T-cell (primary cell): ENCODE results near the gene TIAM2. TPM values are rescaled to one million over a fixed set of nuclear protein-coding genes. Genes with fewer than 3 reads are reported as not detected.
A peak's percentile ranks its signal among the peaks of the same experiment; 100 is the strongest.

Source experiments
- ATAC-seq, 4 experiments: fragments of 200-7000 bp in 3 of 4; fragments of 150-1000 bp in 1 of 4; cut with Tn5 transposase; replicated peaks in 1 of 4; 1 replicate in 3 of 4; 2 replicates in 1 of 4; pipeline ENCODE4 v1.10.0; 2021; ENCODE audit warnings: moderate library complexity in 3 of 4, mild to moderate bottlenecking in 2 of 4, moderate number of reproducible peaks in 1 of 4
- CTCF ChIA-PET, 2 donors: fragments of 300-600 bp; sonication (Branson Sonifier 250); formaldehyde crosslinking; loops; one replicate each; lab custom pipeline; 2022; ENCODE audit warnings: antibody characterized with exemption in 2 of 2; lab: Charles Lee
- POLR2A ChIA-PET, 2 donors: fragments of 300-600 bp; sonication (Branson Sonifier 250); formaldehyde crosslinking; loops; one replicate each; lab custom pipeline; 2022; ENCODE audit warnings: antibody characterized with exemption in 2 of 2; lab: Charles Lee
- DNase-seq, 35 experiments: peaks; one replicate each; pipeline versions ENCODE4 v3.0.0 to v3.0.0-alpha.2; 2013 to 2023
- H3K27ac ChIP-seq: one replicate; pipeline ENCODE4 v1.5.1; 2013; ENCODE audit warnings: low read length
- H3K27me3 ChIP-seq, 2 experiments: replicated peaks in 1 of 2; 1 replicate in 1 of 2; 2 replicates in 1 of 2; pipeline versions ENCODE4 v1.6.1 to v1.7.0; 2013; ENCODE audit warnings: low read length in 1 of 2, mixed read lengths in 1 of 2; ENCODE audit not compliant: control insufficient read depth in 2 of 2, insufficient read depth in 2 of 2; ENCODE audit errors: extremely low read depth in 1 of 2
- H3K36me3 ChIP-seq, 2 donors: 1 replicate in 1 of 2; 2 replicates in 1 of 2; pipeline versions ENCODE4 v1.6.1 to v1.7.0; 2013; ENCODE audit warnings: low read length in 1 of 2; ENCODE audit not compliant: control insufficient read depth in 2 of 2, insufficient read depth in 1 of 2; ENCODE audit errors: extremely low read depth in 1 of 2
- H3K4me1 ChIP-seq, 2 experiments: 1 replicate in 1 of 2; 2 replicates in 1 of 2; pipeline versions ENCODE4 v1.6.1 to v1.7.0; 2013; ENCODE audit warnings: low read length in 2 of 2, mixed read lengths in 1 of 2; ENCODE audit not compliant: insufficient read depth in 2 of 2, control insufficient read depth in 1 of 2; ENCODE audit errors: extremely low read depth in 1 of 2
- H3K4me3 ChIP-seq, 2 donors: 1 replicate in 1 of 2; 2 replicates in 1 of 2; pipeline versions ENCODE4 v1.5.1 to v1.7.0; 2013; ENCODE audit warnings: mild to moderate bottlenecking in 2 of 2, low read length in 1 of 2, moderate library complexity in 1 of 2; ENCODE audit not compliant: control insufficient read depth in 1 of 2; ENCODE audit errors: extremely low read depth in 1 of 2
- H3K9me3 ChIP-seq: 2 replicates; pipeline ENCODE4 v1.7.0; 2013
- H3K27ac Mint-ChIP-seq, 2 donors: one replicate each; pipeline ENCODE4 v1.8.0; 2020 to 2021; ENCODE audit warnings: mild to moderate bottlenecking in 2 of 2, mixed read lengths in 2 of 2
- H3K27me3 Mint-ChIP-seq, 2 donors: one replicate each; pipeline ENCODE4 v1.8.0; 2021 to 2022; ENCODE audit warnings: mixed read lengths in 2 of 2
- H3K36me3 Mint-ChIP-seq: one replicate; pipeline ENCODE4 v1.8.0; 2021; ENCODE audit warnings: mixed read lengths
- H3K4me1 Mint-ChIP-seq, 3 donors: one replicate each; pipeline ENCODE4 v1.8.0; 2020 to 2022; ENCODE audit warnings: mixed read lengths in 3 of 3, mild to moderate bottlenecking in 1 of 3
- H3K4me3 Mint-ChIP-seq, 3 donors: one replicate each; pipeline ENCODE4 v1.8.0; 2020 to 2022; ENCODE audit warnings: mild to moderate bottlenecking in 3 of 3, mixed read lengths in 3 of 3, moderate library complexity in 3 of 3
- H3K9me3 Mint-ChIP-seq, 3 donors: one replicate each; pipeline ENCODE4 v1.8.0; 2020 to 2022; ENCODE audit warnings: mixed read lengths in 3 of 3
- WGBS: methylation state at CpG from one replicate; pipeline ENCODE4 v1.1.5; 2013; ENCODE audit warnings: missing lambda C conversion rate; ENCODE audit not compliant: insufficient coverage; 5-methylcytosine and 5-hydroxymethylcytosine counted together
- total RNA-seq, 35 experiments: library from RNA in 6 of 35; stranded (reverse) in 6 of 35; fragments of 120-200 nt in 1 of 35; gene quantifications; one replicate each; pipeline versions ENCODE4 v1.2.1 to v1.2.4 and lab custom pipeline; 2013 to 2026

TIAM2 gene
- total RNA-seq, result 1 to 10 TPM; 4.6 to 7.1 (median 6.8) TPM
- total RNA-seq (2013), result 5.3 TPM
- total RNA-seq (lab: John Stamatoyannopoulos, UW), result 2.1 to 106 (median 6.3) reads per million in 29 experiments

DNA sequence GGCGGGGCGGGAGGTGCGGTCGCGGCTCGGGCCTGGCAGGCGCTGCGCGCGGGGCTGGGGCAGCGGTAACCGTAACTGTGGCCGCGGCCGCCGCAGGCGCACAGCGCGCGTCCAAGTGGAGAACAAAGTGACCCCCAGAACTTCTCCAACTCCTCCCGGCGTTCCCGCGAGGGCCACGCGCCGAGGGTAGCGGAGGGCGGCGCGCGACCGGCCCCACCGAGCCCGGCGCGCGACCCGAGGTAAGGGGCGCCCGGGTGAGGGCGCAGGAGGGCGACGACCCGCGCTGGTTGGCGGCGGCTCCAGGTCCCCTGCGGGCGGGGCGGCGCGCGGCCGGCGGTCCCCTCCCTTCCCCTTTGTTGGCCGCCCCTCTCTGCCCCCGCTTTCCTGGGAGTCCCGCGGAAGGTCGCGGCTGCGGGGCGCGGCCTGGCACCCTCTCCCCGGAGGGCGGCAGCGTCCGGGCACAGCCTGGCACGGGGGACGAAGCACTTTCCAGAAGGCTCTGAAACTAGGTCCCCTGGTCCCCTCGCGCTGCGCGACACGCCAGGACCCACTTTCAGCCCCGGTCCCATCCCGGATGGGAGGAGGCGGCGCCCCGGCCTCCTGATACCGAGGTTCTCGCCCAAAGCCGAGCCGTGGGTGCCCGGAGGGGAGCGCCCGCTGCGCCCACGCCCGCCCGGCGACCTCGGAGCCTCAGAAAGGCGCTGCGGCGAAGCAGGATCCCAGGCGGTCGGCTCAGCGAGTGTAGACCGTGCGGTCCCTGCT is at the start of gene TIAM2:
Gene TIAM2, plus strand, starts transcription at position 62 of the 762 bp plus-strand sequence. CDS start 133,909 bp downstream, outside the sequence.
- H3K4me1 Mint-ChIP-seq, result peaks cover 0 to 14% (median 9%) of the 10 kb centered on the region in 3 donors
- H3K27ac ChIP-seq, result no peak within 1 kb of the TSS
- H3K27ac Mint-ChIP-seq, result no peak within 1 kb of the TSS
- ChIA-PET CTCF (interaction anchor here in 1 of 2 donors (0.7 kb wide), 1 partner anchor 125 kb away, joined by 3 read pairs; no protein-coding TSS in a partner anchor), POLR2A (no interaction called here)
- peak within 1 kb of the TSS in 1 of 2 donors; percentile 69 for H3K4me3 ChIP-seq
- H3K4me3 Mint-ChIP-seq, result peak within 1 kb of the TSS; percentile 41 to 51 (median 47)
- ATAC-seq (peak in 1 of 4 experiments; percentile 38), DNase-seq (no peak)
- no peaks in the 10 kb centered on the region for H3K36me3 ChIP-seq
- no peaks in the 10 kb centered on the region for H3K9me3 ChIP-seq
- peaks cover 14 to 36% of the 10 kb centered on the region in 2 donors for H3K27me3 Mint-ChIP-seq
- peaks cover 0 to 6% of the 10 kb centered on the region in 2 experiments for H3K4me1 ChIP-seq
- H3K27me3 ChIP-seq, result peaks cover 4 to 19% of the 10 kb centered on the region in 2 experiments
- H3K9me3 Mint-ChIP-seq, result no peaks in the 10 kb centered on the region
- no peaks in the 10 kb centered on the region for H3K36me3 Mint-ChIP-seq
- under 1% methylated on average over 88 of the region's 102 CpGs for WGBS

- peaks cover 25% of the 10 kb centered on the region for H3K36me3 Mint-ChIP-seq
- 88% methylated on average over 7 of the region's 7 CpGs for WGBS
- ChIA-PET CTCF (no interaction called here), POLR2A (no interaction called here)
- no peaks in the 10 kb centered on the region for H3K36me3 ChIP-seq
- H3K27ac Mint-ChIP-seq, result peak overlapping the region; percentile 28 to 46
- H3K27me3 ChIP-seq, result no peaks in the 10 kb centered on the region
- no peak overlapping the region for H3K27ac ChIP-seq
- peaks cover 27 to 28% (median 27%) of the 10 kb centered on the region in 3 donors for H3K4me1 Mint-ChIP-seq
- H3K27me3 Mint-ChIP-seq, result no peaks in the 10 kb centered on the region
- no peaks in the 10 kb centered on the region for H3K9me3 Mint-ChIP-seq
- H3K9me3 ChIP-seq, result no peaks in the 10 kb centered on the region
- H3K4me3 Mint-ChIP-seq, result no peak overlapping the region
- no peak overlapping the region for H3K4me3 ChIP-seq
- H3K4me1 ChIP-seq, result peaks cover 4 to 29% of the 10 kb centered on the region in 2 experiments
- ATAC-seq (peak in 2 of 4 experiments; percentile 12 to 17), DNase-seq (no peak)
Measured at GRCh38 chr6:154950979-154951344, 44.2 kb upstream of the TIAM2 start.

- H3K9me3 Mint-ChIP-seq, result no peaks in the 10 kb centered on the region
- H3K4me1 Mint-ChIP-seq, result peaks cover 27 to 28% (median 27%) of the 10 kb centered on the region in 3 donors
- H3K36me3 ChIP-seq, result no peaks in the 10 kb centered on the region
- ATAC-seq (peak; percentile 27 to 92 (median 56)), DNase-seq (peak in 30 of 35 experiments; percentile 4 to 54 (median 25))
- H3K27me3 Mint-ChIP-seq, result no peaks in the 10 kb centered on the region
- H3K4me1 ChIP-seq, result peaks cover 4 to 29% of the 10 kb centered on the region in 2 experiments
- H3K36me3 Mint-ChIP-seq, result peaks cover 27% of the 10 kb centered on the region
- no peaks in the 10 kb centered on the region for H3K9me3 ChIP-seq
- peak overlapping the region in 1 of 3 donors; percentile 24 for H3K4me3 Mint-ChIP-seq
- H3K27ac Mint-ChIP-seq, result peak overlapping the region; percentile 71 to 78
- WGBS, result 17% methylated on average over 6 of the region's 10 CpGs
- ChIA-PET CTCF (no interaction called here), POLR2A (no interaction called here)
- no peak overlapping the region for H3K27ac ChIP-seq
- no peak overlapping the region for H3K4me3 ChIP-seq
- no peaks in the 10 kb centered on the region for H3K27me3 ChIP-seq
Measured at GRCh38 chr6:154951345-154952200, 43.5 kb upstream of the TIAM2 start.

- no peaks in the 10 kb centered on the region for H3K9me3 Mint-ChIP-seq
- 100% methylated on average over 1 of the region's 11 CpGs for WGBS
- H3K4me3 Mint-ChIP-seq, result no peak overlapping the region
- DNase-seq (no peak), ATAC-seq (no peak)
- Histone ChIP-seq H3K36me3 (no peaks in the 10 kb centered on the region), H3K9me3 (no peaks in the 10 kb centered on the region), H3K4me3 (no peak overlapping the region), H3K4me1 (peaks cover 4 to 29% of the 10 kb centered on the region in 2 experiments), H3K27me3 (no peaks in the 10 kb centered on the region), H3K27ac (no peak overlapping the region)
- H3K36me3 Mint-ChIP-seq, result peaks cover 22% of the 10 kb centered on the region
- peaks cover 27 to 28% (median 27%) of the 10 kb centered on the region in 3 donors for H3K4me1 Mint-ChIP-seq
- POLR2A ChIA-PET, result no interaction called here
- no peaks in the 10 kb centered on the region for H3K27me3 Mint-ChIP-seq
- CTCF ChIA-PET, result interaction anchor here in 1 of 2 donors (0.6 kb wide), 1 partner anchor 278 kb away, joined by 3 read pairs; no protein-coding TSS in a partner anchor
- no peak overlapping the region for H3K27ac Mint-ChIP-seq
Measured at GRCh38 chr6:154953644-154954043, 41.5 kb upstream of the TIAM2 start.

DNA sequence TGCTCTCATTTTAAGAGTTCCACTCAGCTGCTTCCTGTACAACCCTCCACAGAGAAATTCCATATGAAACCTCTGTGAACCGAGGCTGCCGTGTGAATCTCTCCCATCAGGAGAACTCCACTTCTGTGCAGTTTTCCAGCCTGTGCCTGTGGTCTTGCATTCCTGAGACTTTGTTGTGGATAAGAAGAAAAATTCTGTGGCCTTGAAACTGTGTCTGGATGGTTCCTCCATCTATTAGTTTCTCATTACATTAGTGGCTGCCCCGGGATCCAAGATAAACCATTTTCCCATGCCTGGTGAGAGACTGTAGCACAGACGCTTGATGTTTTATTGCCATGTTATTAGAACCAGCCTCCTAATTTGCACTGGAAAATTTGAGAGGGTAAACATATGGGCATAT is 40.8 kb upstream of the TIAM2 start:
- Histone ChIP-seq H3K4me3 (no peak overlapping the region), H3K36me3 (no peaks in the 10 kb centered on the region), H3K9me3 (no peaks in the 10 kb centered on the region), H3K27ac (no peak overlapping the region), H3K4me1 (peaks cover 4 to 29% of the 10 kb centered on the region in 2 experiments), H3K27me3 (no peaks in the 10 kb centered on the region)
- no peak for DNase-seq
- Mint-ChIP-seq H3K9me3 (no peaks in the 10 kb centered on the region), H3K36me3 (peaks cover 21% of the 10 kb centered on the region), H3K27ac (no peak overlapping the region), H3K27me3 (no peaks in the 10 kb centered on the region), H3K4me1 (peaks cover 27 to 28% (median 27%) of the 10 kb centered on the region in 3 donors), H3K4me3 (no peak overlapping the region)
- no peak for ATAC-seq
- CTCF ChIA-PET, result no interaction called here
- WGBS, result 83% methylated on average over 1 of the region's 4 CpGs
- POLR2A ChIA-PET, result no interaction called here
